DOHH2 (cell line): Measurements from ENCODE around the gene SLC25A13.

Experiments
- H3F3A ChIP-seq: fragments of 200-600 bp; sonication (generic), shearing (Covaris generic); 2 replicates; pipeline ENCODE4 v1.6.0; 2016; ENCODE audit warnings: antibody characterized with exemption, mild to moderate bottlenecking; ENCODE audit not compliant: control insufficient read depth, insufficient read depth
- H3K27ac ChIP-seq: fragments of 200-600 bp; sonication (generic); 2 replicates; pipeline ENCODE4 v1.5.1; 2014; ENCODE audit warnings: low read depth, mild to moderate bottlenecking, low read length, moderate library complexity
- H3K27me3 ChIP-seq: fragments of 200-600 bp; sonication (generic); 2 replicates; pipeline ENCODE4 v1.6.1; 2014; ENCODE audit warnings: mild to moderate bottlenecking, low read length, mixed read lengths; ENCODE audit not compliant: control insufficient read depth
- H3K36me3 ChIP-seq: fragments of 200-600 bp; sonication (generic); 2 replicates; pipeline ENCODE4 v1.6.1; 2014; ENCODE audit warnings: mild to moderate bottlenecking, low read length, moderate library complexity, mixed read lengths; ENCODE audit not compliant: control insufficient read depth
- H3K4me1 ChIP-seq: fragments of 200-600 bp; sonication (generic); 2 replicates; pipeline ENCODE4 v1.6.1; 2014; ENCODE audit warnings: mild to moderate bottlenecking, low read length, mixed read lengths; ENCODE audit not compliant: control insufficient read depth
- H3K4me2 ChIP-seq: fragments of 200-600 bp; sonication (generic); 2 replicates; pipeline ENCODE4 v1.6.0; 2014; ENCODE audit warnings: mild to moderate bottlenecking, low read length, moderate library complexity
- H3K4me3 ChIP-seq: fragments of 200-600 bp; sonication (generic); 2 replicates; pipeline ENCODE4 v1.5.1; 2014; ENCODE audit warnings: mild to moderate bottlenecking, low read length, mixed read lengths
- H3K79me2 ChIP-seq: fragments of 200-600 bp; sonication (generic); 2 replicates; pipeline ENCODE4 v1.6.1; 2014; ENCODE audit warnings: mild to moderate bottlenecking, low read length, mixed read lengths; ENCODE audit not compliant: control insufficient read depth
- H3K9me2 ChIP-seq: fragments of 200-600 bp; sonication (generic); replicated peaks from 2 replicates; pipeline ENCODE4 v1.6.1; 2014; ENCODE audit warnings: mild to moderate bottlenecking, low read length, mixed read lengths; ENCODE audit not compliant: control insufficient read depth
- H3K9me3 ChIP-seq: fragments of 200-600 bp; sonication (generic); 2 replicates; pipeline ENCODE4 v1.6.1; 2014; ENCODE audit warnings: antibody characterized with exemption, low read length, mixed read lengths; ENCODE audit not compliant: control insufficient read depth, insufficient read depth
- H4K20me1 ChIP-seq: fragments of 200-600 bp; sonication (generic); 2 replicates; pipeline ENCODE4 v1.6.0; 2014; ENCODE audit warnings: low read depth, mild to moderate bottlenecking, antibody characterized with exemption, low read length, moderate library complexity; ENCODE audit not compliant: control insufficient read depth, insufficient read depth
- CTCF ChIP-seq: fragments of 200-600 bp; sonication (generic); IDR thresholded peaks from one replicate; pipeline ENCODE4 v1.5.1; 2014; ENCODE audit warnings: antibody characterized with exemption, mild to moderate bottlenecking, low read depth, low read length; ENCODE audit not compliant: poor library complexity, severe bottlenecking
- EZH2phosphoT487 ChIP-seq: fragments of 200-600 bp; sonication (generic); IDR thresholded peaks from 2 replicates; pipeline ENCODE4 v1.6.1; 2017; ENCODE audit warnings: borderline replicate concordance, mild to moderate bottlenecking, antibody characterized with exemption, low read length, moderate library complexity, mixed read lengths

SLC25A13 gene

GRCh38 chr7:96287559-96287958, 34.3 kb downstream of the SLC25A13 start:
- Histone ChIP-seq H3K27me3 (no peaks in the 10 kb centered on the region), H3K9me2 (no peaks in the 10 kb centered on the region), H3K4me3 (no peak overlapping the region), H3K79me2 (peaks cover 14% of the 10 kb centered on the region), H3K9me3 (no peaks in the 10 kb centered on the region; the same call in 1 of the 2 replicates), H3F3A (no peaks in the 10 kb centered on the region), H4K20me1 (no peaks in the 10 kb centered on the region), H3K4me2 (no peak overlapping the region), H3K4me1 (no peaks in the 10 kb centered on the region), H3K27ac (no peak overlapping the region), H3K36me3 (peaks cover 4% of the 10 kb centered on the region; the same call in 1 of the 2 replicates)
- no peak for TF ChIP-seq CTCF
- TF ChIP-seq EZH2phosphoT487: no peak

GRCh38 chr7:96287132-96287531, 34.8 kb downstream of the SLC25A13 start:
- no peaks in the 10 kb centered on the region for H3K4me1 ChIP-seq
- no peaks in the 10 kb centered on the region; the same call in 1 of the 2 replicates for H3K9me3 ChIP-seq
- TF ChIP-seq EZH2phosphoT487: no peak
- no peak for TF ChIP-seq CTCF
- H3K27me3 ChIP-seq: no peaks in the 10 kb centered on the region
- no peak overlapping the region for H3K4me3 ChIP-seq
- no peaks in the 10 kb centered on the region for H3K9me2 ChIP-seq
- peaks cover 4% of the 10 kb centered on the region; the same call in 1 of the 2 replicates for H3K36me3 ChIP-seq
- H3F3A ChIP-seq: no peaks in the 10 kb centered on the region
- no peak overlapping the region for H3K4me2 ChIP-seq
- H4K20me1 ChIP-seq: no peaks in the 10 kb centered on the region
- H3K27ac ChIP-seq: no peak overlapping the region
- H3K79me2 ChIP-seq: peaks cover 14% of the 10 kb centered on the region

- Histone ChIP-seq H3K27ac (no peak overlapping the region), H3F3A (no peaks in the 10 kb centered on the region), H3K9me2 (no peaks in the 10 kb centered on the region), H3K4me3 (no peak overlapping the region), H3K4me1 (no peaks in the 10 kb centered on the region), H3K36me3 (peaks cover 4% of the 10 kb centered on the region; the same call in 1 of the 2 replicates), H3K79me2 (peaks cover 14% of the 10 kb centered on the region), H3K27me3 (no peaks in the 10 kb centered on the region), H4K20me1 (no peaks in the 10 kb centered on the region), H3K4me2 (no peak overlapping the region), H3K9me3 (no peaks in the 10 kb centered on the region; the same call in 1 of the 2 replicates)
- TF ChIP-seq EZH2phosphoT487 (no peak), CTCF (no peak)
These were observed 36.3 kb downstream of the SLC25A13 start for GRCh38 chr7:96285579-96285978.
